IMR-90 (cell line): ENCODE results near the gene GAL. TPM values are rescaled to one million over a fixed set of nuclear protein-coding genes. Genes with fewer than 3 reads are reported as not detected.

Experiments used
- ATAC-seq: fragments of 200-7000 bp; cut with Tn5 transposase; 2 replicates; pipeline ENCODE4 v1.9.1; 2020; ENCODE audit warnings: low read depth, mild to moderate bottlenecking, moderate library complexity
- BruUV-seq: library from RNA; stranded (reverse); fragments of 400-500 nt; replicated peaks from 2 replicates; lab custom pipeline; 2021; lab: Mats Ljungman, UMichigan
- CTCF ChIA-PET: fragments of 300-600 bp; formaldehyde crosslinking; extraction: SDS; loops from one replicate; lab custom pipeline; 2021; ENCODE audit warnings: antibody characterized with exemption; lab: Yijun Ruan, JAX
- POLR2A ChIA-PET: fragments of 300-600 bp; sonication (Branson Sonifier 250); formaldehyde crosslinking; loops from one replicate; lab custom pipeline; 2022; ENCODE audit warnings: antibody characterized with exemption; ENCODE audit not compliant: unreplicated experiment; lab: Charles Lee
- DNase-seq: peaks from one replicate; pipeline ENCODE4 v3.0.0; 2013
- H2AFZ ChIP-seq: replicated peaks from 2 replicates; pipeline ENCODE3; 2013; ENCODE audit warnings: low read length, mild to moderate bottlenecking; ENCODE audit not compliant: poor library complexity
- H2AK5ac ChIP-seq: 2 replicates; pipeline ENCODE4 v1.6.1; 2013; ENCODE audit warnings: low read depth, low read length, inconsistent platforms
- H2AK9ac ChIP-seq: replicated peaks from 2 replicates; pipeline ENCODE3; 2013; ENCODE audit warnings: mild to moderate bottlenecking, low read depth, low read length, moderate library complexity; ENCODE audit not compliant: poor library complexity
- H2BK120ac ChIP-seq: 2 replicates; pipeline ENCODE4 v1.6.1; 2013; ENCODE audit warnings: low read depth, low read length, inconsistent platforms
- H2BK15ac ChIP-seq: 3 replicates; pipeline ENCODE4 v1.6.1; 2013; ENCODE audit warnings: low read depth, low read length, inconsistent platforms
- H2BK20ac ChIP-seq: 2 replicates; pipeline ENCODE4 v1.6.1; 2013; ENCODE audit warnings: low read depth, mild to moderate bottlenecking, inconsistent platforms, low read length, moderate library complexity
- H2BK5ac ChIP-seq: 2 replicates; pipeline ENCODE4 v1.6.1; 2013; ENCODE audit warnings: mild to moderate bottlenecking, low read depth, low read length, inconsistent platforms; ENCODE audit not compliant: poor library complexity, severe bottlenecking
- H3K14ac ChIP-seq: replicated peaks from 2 replicates; pipeline ENCODE4 v1.6.1; 2013; ENCODE audit warnings: low read depth, low read length, inconsistent platforms
- H3K18ac ChIP-seq: 2 replicates; pipeline ENCODE4 v1.6.1; 2013; ENCODE audit warnings: low read depth, low read length, control low read depth
- H3K23ac ChIP-seq: 2 replicates; pipeline ENCODE4 v1.6.1; 2013; ENCODE audit warnings: low read depth, low read length, inconsistent platforms
- H3K27ac ChIP-seq: 2 replicates; pipeline ENCODE4 v1.5.1; 2013; ENCODE audit warnings: mild to moderate bottlenecking, control low read depth, low read length; ENCODE audit not compliant: insufficient read depth
- H3K27me3 ChIP-seq: 2 replicates; pipeline ENCODE4 v1.6.1; 2013; ENCODE audit warnings: low read length; ENCODE audit not compliant: control insufficient read depth, insufficient read depth
- H3K36me3 ChIP-seq: 2 replicates; pipeline ENCODE4 v1.6.1; 2013; ENCODE audit warnings: low read length, mixed read lengths; ENCODE audit not compliant: control insufficient read depth, insufficient read depth
- H3K4ac ChIP-seq: 2 replicates; pipeline ENCODE4 v1.6.1; 2013; ENCODE audit warnings: low read depth, low read length, inconsistent platforms
- H3K4me1 ChIP-seq: 2 replicates; pipeline ENCODE4 v1.6.1; 2013; ENCODE audit warnings: low read length, mixed read lengths; ENCODE audit not compliant: control insufficient read depth, insufficient read depth
- H3K4me2 ChIP-seq: 2 replicates; pipeline ENCODE4 v1.6.1; 2013; ENCODE audit warnings: low read depth, mild to moderate bottlenecking, control low read depth, low read length, moderate library complexity
- H3K4me3 ChIP-seq: 2 replicates; pipeline ENCODE4 v1.5.1; 2013; ENCODE audit warnings: low read depth, mild to moderate bottlenecking, control low read depth, low read length, moderate library complexity; ENCODE audit not compliant: insufficient read depth
- H3K56ac ChIP-seq: 2 replicates; pipeline ENCODE4 v1.6.1; 2013; ENCODE audit warnings: low read length, inconsistent platforms; ENCODE audit not compliant: insufficient read depth; ENCODE audit errors: extremely low read depth
- H3K79me1 ChIP-seq, 2 experiments: 2 replicates each; pipeline ENCODE4 v1.6.1; 2013; ENCODE audit warnings: low read length in 2 of 2, inconsistent platforms in 1 of 2, low read depth in 1 of 2
- H3K9ac ChIP-seq: 2 replicates; pipeline ENCODE4 v1.6.1; 2013; ENCODE audit warnings: low read depth, low read length, control low read depth
- H3K9me1 ChIP-seq: 2 replicates; pipeline ENCODE4 v1.6.1; 2013; ENCODE audit warnings: low read length, inconsistent platforms; ENCODE audit not compliant: insufficient read depth
- H3K9me3 ChIP-seq: 2 replicates; pipeline ENCODE4 v1.6.1; 2013; ENCODE audit warnings: low read length; ENCODE audit not compliant: control insufficient read depth, insufficient read depth
- H4K20me1 ChIP-seq: 2 replicates; pipeline ENCODE4 v1.6.1; 2013; ENCODE audit warnings: low read length, inconsistent platforms; ENCODE audit not compliant: insufficient read depth
- H4K5ac ChIP-seq: 2 replicates; pipeline ENCODE4 v1.6.1; 2013; ENCODE audit warnings: mild to moderate bottlenecking, low read depth, low read length, control low read depth
- H4K8ac ChIP-seq, 2 experiments: 2 replicates each; pipeline ENCODE4 v1.6.1; 2013; ENCODE audit warnings: low read depth in 2 of 2, low read length in 2 of 2, control low read depth in 1 of 2, inconsistent platforms in 1 of 2
- H4K91ac ChIP-seq: 2 replicates; pipeline ENCODE4 v1.6.1; 2013; ENCODE audit warnings: low read depth, low read length, inconsistent platforms; ENCODE audit not compliant: insufficient read depth
- BHLHE40 ChIP-seq: fragments of 150-350 bp; IDR thresholded peaks from 2 replicates; pipeline ENCODE4 v1.6.1; 2016; ENCODE audit warnings: mild to moderate bottlenecking, low read depth, low read length
- FOS ChIP-seq: fragments of 150-350 bp; IDR thresholded peaks from 2 replicates; pipeline ENCODE4 v1.6.1; 2016; ENCODE audit warnings: low read depth, low read length
- MAFK ChIP-seq: IDR thresholded peaks from 2 replicates; pipeline ENCODE4 v1.6.1; 2012; ENCODE audit warnings: low read depth, low read length, improper control_type of control experiment
- MAZ ChIP-seq: IDR thresholded peaks from 2 replicates; pipeline ENCODE4 v1.6.1; 2012; ENCODE audit warnings: low read depth, mild to moderate bottlenecking, low read length, improper control_type of control experiment, moderate library complexity, borderline replicate concordance
- MXI1 ChIP-seq: IDR thresholded peaks from 2 replicates; pipeline ENCODE4 v1.6.1; 2012; ENCODE audit warnings: low read depth, mild to moderate bottlenecking, low read length, moderate library complexity, borderline replicate concordance
- POLR2A ChIP-seq: IDR thresholded peaks from 2 replicates; pipeline ENCODE4 v1.6.1; 2012; ENCODE audit warnings: mild to moderate bottlenecking, low read depth, low read length
- RAD21 ChIP-seq: IDR thresholded peaks from 2 replicates; pipeline ENCODE4 v1.6.1; 2012; ENCODE audit warnings: low read length, improper control_type of control experiment
- SMC3 ChIP-seq: fragments of 150-350 bp; IDR thresholded peaks from 2 replicates; pipeline ENCODE4 v1.6.1; 2016; ENCODE audit warnings: low read depth, mild to moderate bottlenecking, antibody characterized with exemption, low read length, moderate library complexity
- WGBS, 2 experiments: methylation state at CpG; one replicate each; pipeline versions ENCODE4 v1.1.5 to v1.1.7; 2013; ENCODE audit warnings: missing lambda C conversion rate in 2 of 2; ENCODE audit not compliant: insufficient read length in 1 of 2; ENCODE audit errors: extremely low coverage in 2 of 2; 5-methylcytosine and 5-hydroxymethylcytosine counted together
- dilution Hi-C: fragments of 300-500 bp; cut with HindIII; formaldehyde crosslinking; loops from one replicate; pipeline ENCODE4 v1.14.3; 2018; ENCODE audit warnings: low sequenced_read_pairs; ENCODE audit not compliant: unreplicated experiment
- in situ Hi-C: fragments of 300-500 bp; cut with MboI; formaldehyde crosslinking; loops from 3 replicates; pipeline ENCODE4 v1.14.3; 2019; ENCODE audit warnings: low sequenced_read_pairs, inconsistent platforms, mixed read lengths
- intact Hi-C: fragments of 100-400 bp; cut with micrococcal nuclease; formaldehyde crosslinking; loops from 2 replicates; pipeline ENCODE4 v1.10.0; 2022
- polyA plus RNA-seq, 3 experiments: library from polyadenylated mRNA; depleted of rRNA; stranded (reverse); fragments of >200 nt; gene quantifications; 2 replicates each; pipeline ENCODE4 v1.2.3, GENCODE V29; 2012; ENCODE audit warnings: low replicate concordance in 1 of 3
- total RNA-seq: library from RNA; depleted of rRNA; stranded (reverse); fragments of >200 nt; gene quantifications from 2 replicates; pipeline ENCODE4 v1.2.3, GENCODE V29; 2012
- TF ChIP-seq, protein P1 (sequence below): fragments of 150-350 bp; IDR thresholded peaks from 2 replicates; pipeline ENCODE4 v1.6.1; 2017; ENCODE audit warnings: mild to moderate bottlenecking, antibody characterized with exemption, low read length, low read depth

GAL gene
- total and polyA plus RNA-seq, 2 of the 4 experiments (the other 2 are of a cell fraction), result 2.0 TPM; not detected in 1

DNA sequence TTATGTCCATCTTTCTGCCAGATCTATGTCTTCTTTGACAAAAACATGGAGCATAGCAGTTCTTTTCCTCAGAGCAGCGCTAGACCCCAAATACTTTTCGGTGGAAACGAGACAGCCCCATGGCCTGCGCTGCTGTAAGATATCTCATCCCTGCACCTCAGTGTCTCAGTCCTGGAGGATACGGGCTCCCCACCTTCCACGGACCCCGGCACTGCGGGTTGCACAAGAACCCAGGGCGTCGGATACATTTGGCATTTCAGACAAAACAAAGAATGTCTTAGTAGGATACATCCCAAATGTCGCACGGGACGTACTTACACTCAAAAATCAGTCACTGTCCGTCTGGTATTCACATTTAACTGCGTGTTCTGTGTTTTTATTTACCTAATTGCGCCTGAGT, 9.9 kb upstream of the GAL start:
- no peak overlapping the region for H3K9ac ChIP-seq
- no peak overlapping the region for H3K4me3 ChIP-seq
- ATAC-seq (no peak), DNase-seq (no peak)
- no peak overlapping the region for H2AK9ac ChIP-seq
- no peaks in the 10 kb centered on the region for H3K4me1 ChIP-seq
- H2BK5ac ChIP-seq, result no peak overlapping the region
- H2BK120ac ChIP-seq, result no peak overlapping the region
- no peak overlapping the region for H2BK20ac ChIP-seq
- ChIA-PET CTCF (interaction anchor here (1.4 kb wide), 1 partner anchor 10 kb away, joined by 4 read pairs; no protein-coding TSS in a partner anchor), POLR2A (no interaction called here)
- no peak overlapping the region for H4K5ac ChIP-seq
- intact Hi-C loops (no loop called here), in situ Hi-C loops (no loop called here), dilution Hi-C loops (no loop called here)
- no peak overlapping the region for H3K14ac ChIP-seq
- H3K79me1 ChIP-seq, result no peaks in the 10 kb centered on the region
- H3K9me3 ChIP-seq, result peaks cover 14% of the 10 kb centered on the region
- H3K36me3 ChIP-seq, result no peaks in the 10 kb centered on the region
- H2AFZ ChIP-seq, result no peak overlapping the region
- H3K18ac ChIP-seq, result no peak overlapping the region
- peaks cover 9% of the 10 kb centered on the region for H3K27me3 ChIP-seq
- H4K8ac ChIP-seq, result no peak overlapping the region
- no peak overlapping the region for H3K56ac ChIP-seq
- no peaks in the 10 kb centered on the region for H3K9me1 ChIP-seq
- peaks cover 5% of the 10 kb centered on the region; the same call in 1 of the 2 replicates for H4K20me1 ChIP-seq
- no peak overlapping the region for H3K4ac ChIP-seq
- no peak overlapping the region for H2BK15ac ChIP-seq
- 83% methylated on average over 9 of the region's 16 CpGs; no CpG with 5 or more reads in 1 of the 2 experiments for WGBS, 2 experiments
- no peak overlapping the region for H4K91ac ChIP-seq
- no peak overlapping the region for H2AK5ac ChIP-seq
- H3K23ac ChIP-seq, result no peak overlapping the region
- no peak overlapping the region for H3K4me2 ChIP-seq
- no TSS peak for BruUV-seq
- no peak overlapping the region for H3K27ac ChIP-seq
- TF ChIP-seq MAFK, result no peak
- TF ChIP-seq, protein P1, sequence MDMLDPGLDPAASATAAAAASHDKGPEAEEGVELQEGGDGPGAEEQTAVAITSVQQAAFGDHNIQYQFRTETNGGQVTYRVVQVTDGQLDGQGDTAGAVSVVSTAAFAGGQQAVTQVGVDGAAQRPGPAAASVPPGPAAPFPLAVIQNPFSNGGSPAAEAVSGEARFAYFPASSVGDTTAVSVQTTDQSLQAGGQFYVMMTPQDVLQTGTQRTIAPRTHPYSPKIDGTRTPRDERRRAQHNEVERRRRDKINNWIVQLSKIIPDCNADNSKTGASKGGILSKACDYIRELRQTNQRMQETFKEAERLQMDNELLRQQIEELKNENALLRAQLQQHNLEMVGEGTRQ, result no peak
- no peak for TF ChIP-seq SMC3
- no peak for TF ChIP-seq MAZ
- TF ChIP-seq FOS, result no peak
- no peak for TF ChIP-seq MXI1
- TF ChIP-seq POLR2A, result no peak
- no peak for TF ChIP-seq BHLHE40
- TF ChIP-seq RAD21, result no peak
